ENCODE measurements around the gene GOLT1A.
A peak's percentile ranks its signal among the peaks of the same experiment; 100 is the strongest.

Gene GOLT1A

GRCh38 chr1:204217648-204218000 lies 3.8 kb upstream of the GOLT1A start:
- DNase-seq (ENCODE audit: insufficient read length, low spot score) (no peak), FAIRE-seq (no peak)
- TF ChIP-seq POLR2A (IDR thresholded peaks at IDR 0.05; ENCODE audit: low read depth, low read length), result no peak

GRCh38 chr1:204216880-204217647 lies 3.3 kb upstream of the GOLT1A start:
- TF ChIP-seq POLR2A (IDR thresholded peaks at IDR 0.05; ENCODE audit: low read depth, low read length), result no peak
- no peak for FAIRE-seq
- no peak for DNase-seq (ENCODE audit: insufficient read length, low spot score)

GRCh38 chr1:204216236-204216635 lies 2.4 kb upstream of the GOLT1A start:
- FAIRE-seq (no peak), DNase-seq (ENCODE audit: insufficient read length, low spot score) (no peak)
- no peak for TF ChIP-seq POLR2A (IDR thresholded peaks at IDR 0.05; ENCODE audit: low read depth, low read length)

GRCh38 chr1:204212715-204213114 lies 1.1 kb downstream of the GOLT1A start:
- FAIRE-seq (no peak), DNase-seq (ENCODE audit: insufficient read length, low spot score) (no peak)
- no peak for TF ChIP-seq POLR2A (IDR thresholded peaks at IDR 0.05; ENCODE audit: low read depth, low read length)

GRCh38 chr1:204211046-204211445 lies 2.7 kb downstream of the GOLT1A start:
- no peak for TF ChIP-seq POLR2A (IDR thresholded peaks at IDR 0.05; ENCODE audit: low read depth, low read length)
- DNase-seq (ENCODE audit: insufficient read length, low spot score) (no peak), FAIRE-seq (no peak)

- 0 out of 2 replicates have a peak, but pooled peaks have one; percentile 13 for TF ChIP-seq POLR2A (IDR thresholded peaks at IDR 0.05; ENCODE audit: low read depth, low read length)
- FAIRE-seq, result no peak
Observed at GRCh38 chr1:204207136-204207616, 6.6 kb downstream of the GOLT1A start.

GRCh38 chr1:204206121-204206520 lies 7.7 kb downstream of the GOLT1A start:
- TF ChIP-seq POLR2A (IDR thresholded peaks at IDR 0.05; ENCODE audit: low read depth, low read length), result no peak
- DNase-seq (ENCODE audit: insufficient read length, low spot score), result no peak
- no peak for FAIRE-seq

More at GRCh38 chr1:204207136-204207616, 6.6 kb downstream of the GOLT1A start:
- peak; percentile 73 for DNase-seq (ENCODE audit: insufficient read length, low spot score)

- FAIRE-seq, result no peak
- no peak for TF ChIP-seq POLR2A (IDR thresholded peaks at IDR 0.05; ENCODE audit: low read depth, low read length)
- DNase-seq (ENCODE audit: insufficient read length, low spot score), result no peak
Observed at GRCh38 chr1:204205486-204205885, 8.3 kb downstream of the GOLT1A start.

- no peak for FAIRE-seq
- no peak for TF ChIP-seq POLR2A (IDR thresholded peaks at IDR 0.05; ENCODE audit: low read depth, low read length)
- no peak for DNase-seq (ENCODE audit: insufficient read length, low spot score)
Observed at GRCh38 chr1:204204944-204205343, 8.8 kb downstream of the GOLT1A start.

GRCh38 chr1:204203206-204203767 lies 10.5 kb downstream of the GOLT1A start:
- TF ChIP-seq POLR2A (IDR thresholded peaks at IDR 0.05; ENCODE audit: low read depth, low read length), result no peak
- no peak for FAIRE-seq
- DNase-seq (ENCODE audit: insufficient read length, low spot score), result no peak

GRCh38 chr1:204202481-204202880 lies 11.3 kb downstream of the GOLT1A start:
- TF ChIP-seq POLR2A (IDR thresholded peaks at IDR 0.05; ENCODE audit: low read depth, low read length), result no peak
- DNase-seq (ENCODE audit: insufficient read length, low spot score) (no peak), FAIRE-seq (no peak)

- no peak for TF ChIP-seq POLR2A (IDR thresholded peaks at IDR 0.05; ENCODE audit: low read depth, low read length)
- no peak for FAIRE-seq
- DNase-seq (ENCODE audit: insufficient read length, low spot score), result no peak
Observed at GRCh38 chr1:204201348-204202040, 12.3 kb downstream of the GOLT1A start.

- FAIRE-seq, result no peak
- no peak for TF ChIP-seq POLR2A (IDR thresholded peaks at IDR 0.05; ENCODE audit: low read depth, low read length)
- no peak for DNase-seq (ENCODE audit: insufficient read length, low spot score)
Observed at GRCh38 chr1:204199579-204199978, 14.2 kb downstream of the GOLT1A start.

All from H54 (cell line).